SW480 (cell line): ENCODE results near the gene ASCC2.
"Not testable (repeated sequence)": the region's sequence is repeated elsewhere in the genome, so short reads cannot be mapped to it uniquely, and the experiment has no call there.

Experiments used
- DNase-seq: peaks from one replicate; pipeline ENCODE4 v3.0.0-alpha.2; 2016; ENCODE audit warnings: low spot score

Gene ASCC2

DNA sequence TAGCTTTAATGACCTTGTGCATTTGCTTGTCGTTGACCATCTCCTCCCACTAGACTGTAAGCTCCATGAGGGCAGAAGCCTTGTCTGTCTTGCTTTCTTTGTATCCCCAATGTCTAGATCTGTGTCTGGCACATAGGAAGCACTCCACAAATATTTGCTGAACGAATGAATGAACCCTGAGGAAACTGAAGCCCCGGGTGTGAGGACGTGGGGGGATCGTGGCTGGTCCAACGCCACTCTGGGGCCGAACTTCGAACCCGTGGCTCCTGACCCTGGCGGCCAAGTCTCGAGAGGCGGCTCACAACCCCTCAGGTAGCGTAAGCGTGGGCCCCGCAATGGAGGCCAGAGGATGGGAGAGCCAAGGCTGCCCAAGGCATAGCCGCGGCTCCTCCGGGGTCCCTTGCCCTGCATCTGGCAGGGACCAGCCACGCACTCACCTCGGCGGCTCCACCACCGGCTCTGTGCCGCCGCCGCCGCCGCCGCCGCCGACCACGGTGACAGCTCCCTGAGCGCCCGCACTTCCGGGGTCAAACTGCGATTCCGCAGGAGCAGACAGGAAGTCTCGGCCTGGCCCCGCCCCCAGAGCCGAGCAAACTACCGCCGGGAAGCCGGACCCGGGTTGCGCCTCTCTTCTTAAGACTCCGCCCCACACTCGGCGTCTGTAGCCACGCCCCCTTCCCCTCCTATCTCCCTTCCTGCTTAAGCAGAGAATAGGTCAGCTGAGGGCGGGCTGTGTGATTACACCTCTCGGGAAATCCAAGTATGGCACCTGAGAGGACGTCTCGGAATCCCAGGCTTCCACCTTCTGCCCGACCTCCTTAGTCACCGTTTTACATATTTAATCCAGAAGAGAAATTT is at the start of gene ASCC2:
ASCC2 (minus strand) TSS at position 534 of the 858 bp plus-strand sequence. CDS start 5,949 bp downstream, outside the sequence.
- DNase-seq, result peak; percentile 95

- no peak for DNase-seq
These were observed 49.3 kb upstream of the ASCC2 start for GRCh38 chr22:29887358-29887757.

DNA sequence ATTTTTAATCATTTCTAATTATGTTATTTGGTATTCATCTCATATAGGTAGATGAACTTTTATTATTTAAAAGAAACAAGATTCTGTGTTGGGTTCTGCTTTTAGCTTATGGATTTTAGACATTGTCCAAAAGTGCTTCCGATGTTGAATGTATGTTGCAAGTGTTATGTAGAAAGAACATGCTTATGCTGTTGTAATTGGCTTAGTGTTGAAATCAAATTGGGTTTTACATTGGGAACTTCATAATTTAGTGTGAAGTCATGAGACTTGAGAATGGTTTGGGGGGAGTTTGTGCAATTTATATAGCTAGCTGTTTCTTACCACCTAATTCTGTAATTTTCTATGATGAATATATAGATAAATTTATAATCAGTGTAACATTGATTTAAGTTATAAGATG is 48.5 kb upstream of the ASCC2 start:
- DNase-seq, result no peak

GRCh38 chr22:29885610-29886009 is 47.5 kb upstream of the ASCC2 start:
- no peak for DNase-seq

DNA sequence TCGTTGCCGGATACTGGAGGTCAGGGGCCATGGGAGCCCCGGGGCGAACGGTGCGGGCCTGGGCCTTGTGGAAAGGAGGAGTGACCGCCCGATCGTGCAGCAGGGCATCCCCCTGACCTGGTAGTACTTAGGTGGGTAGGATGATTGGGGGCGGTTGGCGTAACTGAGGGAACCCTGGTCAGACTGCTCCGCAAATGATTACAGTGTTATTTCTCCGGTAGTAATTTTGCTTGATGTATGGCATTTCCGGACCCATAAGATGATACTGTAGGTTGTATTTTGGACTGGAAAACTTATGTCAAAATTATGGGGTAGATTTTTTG is 45.7 kb upstream of the ASCC2 start:
- no peak for DNase-seq

- peak; percentile 77 for DNase-seq
These were observed 45.1 kb upstream of the ASCC2 start, which contains the start of gene MTMR3 for GRCh38 chr22:29883045-29883774. MTMR3 (plus strand) TSS chr22:29883174; CDS start chr22:29971060, 87,886 bp downstream.

- DNase-seq, result no peak
These were observed 44.6 kb upstream of the ASCC2 start for GRCh38 chr22:29882716-29883044.

DNA sequence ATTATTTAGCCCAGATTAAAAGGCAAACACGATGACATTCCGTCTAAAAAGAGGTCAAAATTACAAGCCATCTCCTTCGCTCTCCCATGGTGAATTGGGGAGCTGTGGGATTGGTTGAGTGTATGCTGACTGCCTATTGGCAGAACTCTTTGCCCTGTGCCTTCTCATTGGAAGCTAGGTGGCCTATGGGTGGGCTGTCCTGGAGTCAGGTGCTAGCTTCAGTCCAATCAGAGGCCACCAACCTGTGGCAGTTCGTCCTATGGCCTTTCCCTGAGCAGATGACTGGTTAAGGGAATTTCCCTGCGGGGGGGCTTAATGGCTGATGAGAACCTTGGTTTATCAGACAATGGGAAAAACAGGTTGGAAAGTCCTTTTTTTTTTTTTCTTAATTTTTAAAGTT is 41.7 kb upstream of the ASCC2 start:
- DNase-seq, result peak; percentile 19

DNA sequence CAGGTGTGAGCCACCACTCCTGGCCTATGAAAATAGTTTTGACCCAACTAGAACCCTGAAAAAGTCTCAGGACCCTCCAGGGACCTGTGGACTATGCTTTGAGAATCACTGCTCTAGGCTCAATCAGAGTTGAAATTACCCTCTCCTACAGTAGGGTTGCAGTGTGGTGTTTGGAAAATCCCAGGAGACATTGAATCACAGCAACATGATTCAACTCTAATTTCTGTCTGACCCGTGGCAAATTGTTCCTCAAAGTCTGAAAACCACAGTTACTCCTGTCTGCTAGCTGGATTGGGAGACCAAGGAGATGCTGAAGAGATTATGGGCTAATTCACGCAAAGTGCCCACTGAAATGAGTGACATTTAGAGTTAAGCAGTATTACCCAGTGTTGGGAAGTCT is 39.5 kb upstream of the ASCC2 start:
- no peak for DNase-seq

DNA sequence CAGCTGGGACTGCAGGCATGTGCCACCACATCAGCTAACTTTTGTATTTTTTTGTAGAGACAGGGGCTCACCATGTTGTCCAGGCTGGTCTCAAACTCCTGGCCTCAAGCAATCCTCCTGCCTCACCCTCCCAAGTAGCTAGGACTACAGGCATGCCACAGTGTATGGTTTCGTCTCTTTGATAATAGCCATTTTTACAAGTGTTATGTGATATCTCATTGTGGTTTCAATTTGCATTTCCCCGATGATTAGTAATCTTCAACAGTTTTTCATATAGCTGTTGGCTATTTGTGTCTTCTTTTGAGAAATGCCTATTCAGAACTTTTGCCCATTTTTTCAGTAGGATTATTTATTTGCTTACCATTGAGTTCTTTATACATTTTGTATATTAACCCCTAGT is 35.9 kb upstream of the ASCC2 start:
- DNase-seq, result no peak

DNA sequence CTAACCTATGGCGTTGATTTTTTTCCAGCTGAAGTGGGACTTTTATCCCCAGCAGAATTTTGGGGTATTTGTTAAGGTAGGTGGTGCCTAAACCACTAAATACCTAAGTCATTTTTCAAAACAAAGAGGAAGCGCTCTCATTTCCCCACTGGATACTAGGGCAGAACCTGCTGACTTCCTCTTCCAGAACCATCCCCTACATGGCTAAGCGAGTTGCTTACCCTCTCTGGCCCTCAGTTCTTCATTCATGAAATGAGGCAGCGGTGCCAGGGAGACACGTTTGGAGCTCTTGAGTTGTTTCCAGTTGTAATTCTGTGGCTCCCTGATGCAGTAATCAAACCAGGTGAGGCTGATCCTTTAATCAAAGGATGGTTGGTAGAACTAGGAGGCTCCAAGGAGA is 34.9 kb upstream of the ASCC2 start:
- no peak for DNase-seq

GRCh38 chr22:29872144-29872893 is 34.2 kb upstream of the ASCC2 start:
- no peak for DNase-seq

DNA sequence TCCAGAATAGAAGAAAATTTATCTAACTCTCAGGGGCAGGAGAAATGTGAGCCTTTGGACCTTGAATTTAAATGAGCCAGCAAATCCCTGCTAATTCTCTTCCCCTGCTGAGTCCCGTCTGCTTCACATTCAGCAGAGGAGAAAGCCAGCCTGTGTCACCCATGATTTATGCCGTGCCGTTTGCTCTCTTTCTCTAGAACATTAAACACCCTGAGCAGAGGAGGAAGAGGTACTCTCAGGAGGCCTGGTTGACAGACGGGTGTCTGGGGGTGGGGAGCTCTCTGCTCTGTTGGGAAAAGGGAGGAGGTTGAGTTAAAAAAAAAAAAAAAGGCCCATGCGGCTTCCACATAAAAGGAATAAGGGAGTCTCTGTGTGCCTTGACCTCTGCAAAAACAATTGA is 33.6 kb upstream of the ASCC2 start:
- no peak for DNase-seq

GRCh38 chr22:29870574-29870973 is 32.5 kb upstream of the ASCC2 start:
- no peak for DNase-seq

DNA sequence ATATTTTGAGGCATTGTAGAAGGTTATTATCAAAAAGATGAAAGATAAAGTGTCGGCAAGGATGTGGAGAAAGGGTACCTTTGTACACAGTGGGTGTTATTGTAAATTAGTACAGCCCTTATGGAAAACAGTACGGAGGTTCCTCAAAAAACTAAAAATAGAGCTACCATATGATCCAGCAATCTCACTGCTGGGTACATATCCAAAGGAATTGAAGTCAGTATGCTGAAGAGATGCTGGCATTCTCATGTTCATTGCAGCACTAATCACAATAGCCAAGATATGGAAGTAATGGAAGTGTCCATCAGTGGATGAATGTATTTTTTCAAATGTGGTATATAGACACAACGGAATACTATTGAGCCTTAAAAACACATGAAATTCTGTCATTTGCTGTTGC is 29.8 kb upstream of the ASCC2 start:
- DNase-seq, result no peak

DNA sequence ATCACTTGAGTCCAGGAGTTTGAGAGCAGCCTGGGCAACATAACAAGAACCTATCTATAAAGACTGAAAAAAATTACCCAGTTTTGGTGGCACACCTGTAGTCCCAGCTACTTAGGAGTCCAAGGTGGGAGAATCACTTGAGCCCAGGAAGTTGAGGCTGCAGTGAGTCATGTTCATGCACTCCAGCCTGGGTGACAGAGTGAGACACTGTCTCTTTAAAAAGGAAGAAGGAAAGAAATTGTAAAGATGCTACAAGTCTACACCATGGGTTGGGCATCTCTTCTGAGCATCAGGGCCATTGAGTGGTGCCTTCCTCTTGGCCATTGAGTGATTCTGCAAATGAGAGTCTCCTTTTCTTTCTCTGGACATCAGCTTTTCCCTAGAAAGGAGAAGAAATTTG is 29.2 kb upstream of the ASCC2 start:
- no peak for DNase-seq

DNA sequence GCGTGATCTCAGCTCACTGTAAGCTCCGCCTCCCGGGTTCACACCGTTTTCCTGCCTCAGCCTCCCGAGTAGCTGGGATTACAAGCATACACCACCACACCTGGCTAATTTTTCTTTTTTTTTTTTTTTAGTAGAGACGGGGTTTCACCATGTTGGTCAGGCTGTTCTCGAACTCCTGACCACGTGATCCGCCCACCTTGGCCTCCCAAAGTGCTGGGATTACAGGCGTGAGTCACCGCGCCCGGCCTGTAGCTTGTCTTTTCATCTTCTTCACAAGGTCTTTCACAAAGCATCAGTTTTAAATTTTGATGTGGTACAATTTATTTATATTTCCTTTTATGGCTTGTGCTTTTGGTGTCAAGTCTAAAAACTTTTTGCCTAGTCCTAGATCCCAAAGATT is 27.5 kb upstream of the ASCC2 start:
- DNase-seq, result not testable (repeated sequence)

- DNase-seq, result no peak
These were observed 23.7 kb upstream of the ASCC2 start for GRCh38 chr22:29861672-29862297.

DNA sequence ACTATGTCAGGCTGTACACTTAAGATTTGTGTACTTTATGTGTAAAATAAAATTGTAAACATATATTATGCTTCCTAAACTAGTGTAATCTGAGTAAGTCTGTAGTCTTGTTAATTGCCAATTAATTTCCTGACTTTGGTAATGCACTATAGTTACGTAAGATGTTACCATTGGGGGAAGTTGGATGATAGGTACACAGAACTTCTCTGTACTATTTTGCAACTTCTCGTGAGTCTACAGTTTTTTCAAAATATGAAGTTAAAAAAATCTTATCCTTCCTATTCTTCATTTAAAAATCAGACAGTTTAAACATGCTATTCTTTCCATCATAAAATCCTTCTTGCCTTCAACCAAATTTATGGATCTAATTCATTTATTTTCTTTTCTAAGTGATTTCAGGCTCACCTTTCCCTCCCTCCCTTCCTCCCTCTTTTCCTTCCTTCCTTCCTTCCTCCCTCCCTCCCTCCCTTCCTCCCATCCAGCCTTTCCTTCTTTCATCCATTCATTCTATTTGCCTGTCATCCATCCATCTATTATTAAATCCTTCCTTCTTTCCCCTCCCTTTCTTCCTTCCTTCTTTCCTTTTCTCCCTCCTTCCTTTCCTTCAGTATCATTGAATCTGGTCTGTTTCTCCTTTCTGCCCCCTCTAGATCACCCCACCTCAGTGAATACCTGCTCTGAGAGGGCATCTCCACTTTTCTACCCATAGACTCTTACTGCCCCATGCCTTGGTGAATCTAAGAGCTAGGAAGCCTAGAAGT is 22.1 kb upstream of the ASCC2 start:
- DNase-seq, result no peak

DNA sequence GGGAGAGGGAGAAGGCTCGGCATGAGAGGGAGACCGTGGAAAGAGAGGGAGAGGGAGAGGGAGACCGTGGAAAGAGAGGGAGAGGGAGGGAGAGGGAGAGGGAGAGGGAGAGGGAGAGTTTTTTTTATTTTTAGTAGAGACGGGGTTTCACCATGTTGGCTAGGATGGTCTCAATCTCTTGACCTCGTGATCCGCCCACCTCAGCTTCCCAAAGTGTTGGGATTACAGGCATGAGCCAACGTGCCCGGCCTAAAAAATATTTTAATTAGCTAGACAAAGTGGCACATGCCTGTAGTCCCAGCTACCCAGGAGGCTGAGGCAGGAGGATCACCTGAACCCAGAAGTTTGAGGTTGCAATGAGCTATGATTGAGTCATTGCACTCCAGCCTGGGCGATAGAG is 21.0 kb upstream of the ASCC2 start:
- DNase-seq, result not testable (repeated sequence)

GRCh38 chr22:29856496-29856895 is 18.4 kb upstream of the ASCC2 start:
- no peak for DNase-seq
